K562 (cell line): ENCODE data around the gene TCF4. TPM values are rescaled to one million over a fixed set of nuclear protein-coding genes. Genes with fewer than 3 reads are reported as not detected.

Experiments
- ADNP ChIP-seq: fragments of 200-800 bp; sonication (Bioruptor generic); IDR thresholded peaks from 2 replicates; pipeline ENCODE4 v1.6.1; 2016; ENCODE audit warnings: missing genetic modification characterization, missing compliant biosample characterization
- CBFA2T2 ChIP-seq: fragments of 450-650 bp; conservative IDR thresholded peaks from 2 replicates; pipeline ENCODE4 v1.6.1; 2017; ENCODE audit warnings: mild to moderate bottlenecking
- E2F6 ChIP-seq, 2 experiments: IDR thresholded peaks; 2 replicates each; pipeline ENCODE4 v1.6.1; 2011; ENCODE audit warnings: borderline replicate concordance in 1 of 2, control low read depth in 1 of 2, low read depth in 1 of 2, low read length in 1 of 2, mild to moderate bottlenecking in 1 of 2, mixed read lengths in 1 of 2, moderate library complexity in 1 of 2; ENCODE audit not compliant: insufficient read depth in 1 of 2, insufficient read length in 1 of 2, poor library complexity in 1 of 2, severe bottlenecking in 1 of 2; ENCODE audit errors: extremely low read depth in 1 of 2
- MAFG ChIP-seq: fragments of 450-650 bp; conservative IDR thresholded peaks from 2 replicates; pipeline ENCODE4 v1.6.1; 2016; ENCODE audit warnings: missing genetic modification characterization, missing compliant biosample characterization
- MAZ ChIP-seq, 2 experiments: fragments of 450-650 bp in 1 of 2; sonication (generic) in 1 of 2; formaldehyde crosslinking; IDR thresholded peaks in 1 of 2; conservative IDR thresholded peaks in 1 of 2; 2 replicates each; pipeline versions ENCODE4 v1.4.0 to v1.5.0; 2020; ENCODE audit warnings: mild to moderate bottlenecking in 1 of 2, missing genetic modification reagents in 1 of 2
- MXI1 ChIP-seq: IDR thresholded peaks from 2 replicates; pipeline ENCODE4 v1.6.1; 2011; ENCODE audit warnings: low read depth, mild to moderate bottlenecking, improper control_type of control experiment, low read length
- MYNN ChIP-seq, 2 experiments: sonication (generic); formaldehyde crosslinking in 1 of 2; IDR thresholded peaks; 2 replicates each; pipeline versions ENCODE4 v1.5.0 to v1.6.1; 2016 to 2020; ENCODE audit warnings: antibody characterized with exemption in 1 of 2, missing genetic modification reagents in 1 of 2
- NCOA2 ChIP-seq, 2 experiments: fragments of 450-650 bp; IDR thresholded peaks; 2 replicates each; pipeline ENCODE4 v1.6.1; 2018; ENCODE audit warnings: mild to moderate bottlenecking in 2 of 2, moderate library complexity in 1 of 2; ENCODE audit not compliant: partially characterized antibody in 2 of 2
- NFE2 ChIP-seq: IDR thresholded peaks from 2 replicates; pipeline ENCODE4 v1.6.1; 2014; ENCODE audit warnings: antibody characterized with exemption, low read depth
- TBL1XR1 ChIP-seq, 2 experiments: IDR thresholded peaks; 2 replicates each; pipeline ENCODE4 v1.6.1; 2012; ENCODE audit warnings: improper control_type of control experiment in 2 of 2, low read length in 2 of 2, mild to moderate bottlenecking in 1 of 2
- ZBTB9 ChIP-seq: fragments of 450-650 bp; formaldehyde crosslinking; IDR thresholded peaks from 2 replicates; pipeline ENCODE4 v1.4.0; 2020; ENCODE audit warnings: mild to moderate bottlenecking, moderate library complexity
- ZNF316 ChIP-seq: fragments of 450-650 bp; IDR thresholded peaks from 2 replicates; pipeline ENCODE4 v1.6.1; 2016
- ZNF586 ChIP-seq: fragments of 450-650 bp; formaldehyde crosslinking; conservative IDR thresholded peaks from 2 replicates; pipeline ENCODE4 v1.4.0; 2020; ENCODE audit warnings: mild to moderate bottlenecking, moderate library complexity
- ZNF589 ChIP-seq: fragments of 200-800 bp; sonication (Bioruptor generic); IDR thresholded peaks from 2 replicates; pipeline ENCODE4 v1.6.1; 2016; ENCODE audit warnings: low read depth, missing genetic modification characterization, missing compliant biosample characterization
- ZNF699 ChIP-seq: fragments of 250-450 bp; sonication (Bioruptor Pico); IDR thresholded peaks from 2 replicates; pipeline ENCODE4 v1.8.0; 2021; ENCODE audit warnings: mild to moderate bottlenecking, moderate library complexity; ENCODE audit not compliant: insufficient replicate concordance
- ZNF76 ChIP-seq: fragments of 250-450 bp; sonication (Bioruptor Pico); IDR thresholded peaks from 2 replicates; pipeline ENCODE4 v1.4.0; 2020; ENCODE audit warnings: mild to moderate bottlenecking, moderate library complexity, borderline replicate concordance
- polyA plus RNA-seq, 8 experiments: library from polyadenylated mRNA; depleted of rRNA in 4 of 8; stranded (reverse) in 5 of 8; unstranded in 3 of 8; fragments of >200 nt; fragmentation: Nextera tagmentation in 2 of 8; fragmentation: Illumina TruSeq in 1 of 8; extraction: Ambion mirVana in 2 of 8; extraction: Trizol in 1 of 8; gene quantifications; 2 replicates each; pipeline versions ENCODE4 v1.2.1 to v1.2.3, GENCODE V29; 2011 to 2014; ENCODE audit warnings: inconsistent platforms in 1 of 8, missing spikeins in 1 of 8
- total RNA-seq, 7 experiments: library from RNA; depleted of rRNA in 6 of 7; stranded (reverse); fragments of >200 nt in 6 of 7; fragmentation: Illumina TruSeq in 2 of 7; extraction: Trizol in 2 of 7; gene quantifications; 2 replicates each; pipeline versions ENCODE4 v1.2.1 to v1.2.3, GENCODE V29; 2011 to 2021; ENCODE audit warnings: low replicate concordance in 1 of 7
- TF ChIP-seq, protein P1 (sequence below), 2 experiments: fragments of 450-650 bp; IDR thresholded peaks; 2 replicates each; pipeline ENCODE4 v1.6.1; 2016
- TF ChIP-seq, protein P2 (sequence below): fragments of 250-450 bp; sonication (Bioruptor Pico); IDR thresholded peaks from 2 replicates; pipeline ENCODE4 v1.6.1; 2021; ENCODE audit warnings: mild to moderate bottlenecking
- TF ChIP-seq, protein P3 (sequence below), 2 experiments: fragments of 250-450 bp in 1 of 2; fragments of 450-650 bp in 1 of 2; sonication (Bioruptor Pico) in 1 of 2; IDR thresholded peaks; 2 replicates each; pipeline versions ENCODE4 v1.6.1 to v1.8.0; 2016 to 2021; ENCODE audit warnings: mild to moderate bottlenecking in 2 of 2, moderate library complexity in 2 of 2, missing compliant biosample characterization in 1 of 2, missing genetic modification characterization in 1 of 2

TCF4 gene
- total and polyA plus RNA-seq, 9 of the 15 experiments (the other 6 are each of a cell fraction or from before 2014, with no cell fraction given) = 4.8 to 24.7 (median 15.2) TPM

DNA sequence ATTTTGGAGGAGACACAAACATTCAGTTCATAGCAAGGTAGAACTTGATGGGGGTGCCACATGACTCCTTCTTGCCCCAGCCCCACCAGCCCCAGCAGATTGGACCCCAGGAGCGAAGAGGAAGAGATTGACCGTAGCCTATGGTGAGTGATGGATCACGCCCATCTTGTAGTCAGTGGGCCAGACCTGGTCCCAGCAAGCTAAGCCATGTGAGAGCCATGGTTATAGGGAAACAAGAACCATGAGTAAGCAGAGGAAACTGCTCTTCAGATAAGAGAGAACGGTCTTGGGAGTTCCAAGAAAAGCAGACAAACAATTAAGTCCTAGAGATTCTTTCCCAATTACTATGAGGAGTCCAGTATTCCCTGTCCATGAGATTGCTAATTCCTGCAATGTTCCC lies 4.6 kb upstream of the TCF4 start (continued):
- no peak for TF ChIP-seq E2F6 (IDR thresholded peaks at IDR 0.05; ENCODE audit: borderline replicate concordance in 1 of 2, extremely low read depth in 1 of 2, insufficient read depth in 1 of 2, insufficient read length in 1 of 2, low read depth in 1 of 2, low read length in 1 of 2, poor library complexity in 1 of 2, severe bottlenecking in 1 of 2)
- peak; percentile 74 for TF ChIP-seq ZNF316
- TF ChIP-seq MXI1 = no peak
- TF ChIP-seq ZNF589 (CRISPR knock-in tag) = peak; percentile 83; the same call in 1 of the 2 replicates
- TF ChIP-seq ZNF586 = no peak
- peak; percentile 89 for TF ChIP-seq NFE2
- 0 out of 2 replicates have a peak, but pooled peaks have one; percentile 3 for TF ChIP-seq CBFA2T2
- TF ChIP-seq, protein P1, sequence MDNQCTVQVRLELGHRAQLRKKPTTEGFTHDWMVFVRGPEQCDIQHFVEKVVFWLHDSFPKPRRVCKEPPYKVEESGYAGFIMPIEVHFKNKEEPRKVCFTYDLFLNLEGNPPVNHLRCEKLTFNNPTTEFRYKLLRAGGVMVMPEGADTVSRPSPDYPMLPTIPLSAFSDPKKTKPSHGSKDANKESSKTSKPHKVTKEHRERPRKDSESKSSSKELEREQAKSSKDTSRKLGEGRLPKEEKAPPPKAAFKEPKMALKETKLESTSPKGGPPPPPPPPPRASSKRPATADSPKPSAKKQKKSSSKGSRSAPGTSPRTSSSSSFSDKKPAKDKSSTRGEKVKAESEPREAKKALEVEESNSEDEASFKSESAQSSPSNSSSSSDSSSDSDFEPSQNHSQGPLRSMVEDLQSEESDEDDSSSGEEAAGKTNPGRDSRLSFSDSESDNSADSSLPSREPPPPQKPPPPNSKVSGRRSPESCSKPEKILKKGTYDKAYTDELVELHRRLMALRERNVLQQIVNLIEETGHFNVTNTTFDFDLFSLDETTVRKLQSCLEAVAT (IDR thresholded peaks at IDR 0.05) = no peak
- TF ChIP-seq MYNN (IDR thresholded peaks at IDR 0.05) = no peak
- no peak for TF ChIP-seq MYNN (CRISPR knock-in tag; IDR thresholded peaks at IDR 0.05)
- TF ChIP-seq MAZ (CRISPR knock-in tag; conservative IDR thresholded peaks at IDR 0.05 in 1 of 2, IDR thresholded peaks at IDR 0.05 in 1 of 2) = peak; percentile 23 to 37; a peak in 2 of 4 replicates
- TF ChIP-seq MAFG = peak; percentile 46; the same call in 1 of the 2 replicates
- no peak for TF ChIP-seq ZNF76 (CRISPR knock-in tag)
- TF ChIP-seq TBL1XR1 (IDR thresholded peaks at IDR 0.05; ENCODE audit: low read length in 2 of 2) = peak in 1 of 2 experiments; percentile 78; a peak in 1 of 4 replicates
- TF ChIP-seq, protein P2, sequence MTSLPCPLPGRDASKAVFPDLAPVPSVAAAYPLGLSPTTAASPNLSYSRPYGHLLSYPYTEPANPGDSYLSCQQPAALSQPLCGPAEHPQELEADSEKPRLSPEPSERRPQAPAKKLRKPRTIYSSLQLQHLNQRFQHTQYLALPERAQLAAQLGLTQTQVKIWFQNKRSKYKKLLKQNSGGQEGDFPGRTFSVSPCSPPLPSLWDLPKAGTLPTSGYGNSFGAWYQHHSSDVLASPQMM (CRISPR knock-in tag) = no peak
- TF ChIP-seq ZBTB9 (CRISPR knock-in tag) = 0 out of 2 replicates have a peak, but pooled peaks have one; percentile 39
- no peak for TF ChIP-seq ZNF699
- no peak for TF ChIP-seq NCOA2 (IDR thresholded peaks at IDR 0.05; ENCODE audit: partially characterized antibody in 2 of 2)
- TF ChIP-seq, protein P3, sequence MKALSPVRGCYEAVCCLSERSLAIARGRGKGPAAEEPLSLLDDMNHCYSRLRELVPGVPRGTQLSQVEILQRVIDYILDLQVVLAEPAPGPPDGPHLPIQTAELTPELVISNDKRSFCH (CRISPR knock-in tag; IDR thresholded peaks at IDR 0.05) = no peak
- TF ChIP-seq, protein P3 (tag; IDR thresholded peaks at IDR 0.05) = 0 out of 2 replicates have a peak, but pooled peaks have one; percentile 54
- TF ChIP-seq ADNP (tag) = no peak
